ENCODE measurements around the gene ZNF432. TPM values are rescaled to one million over a fixed set of nuclear protein-coding genes. Genes with fewer than 3 reads are reported as not detected.

Gene ZNF432
- total RNA-seq, 1 experiment from 2014 or later, result 8.2 TPM

Other genes with a start within 250 kb of the ZNF432 start
- gene ZNF577, start 160.9 kb downstream of the ZNF432 start, total RNA-seq (2021; ENCODE audit: unreplicated experiment), result 3.6 TPM
- 4.3 TPM for gene ZNF649, start 143.8 kb downstream of the ZNF432 start, total RNA-seq (2021; ENCODE audit: unreplicated experiment)
- gene ZNF613, start 121.4 kb downstream of the ZNF432 start, total RNA-seq (2021; ENCODE audit: unreplicated experiment), result 3.1 TPM
- gene ZNF350, start 62.0 kb downstream of the ZNF432 start, total RNA-seq (2021; ENCODE audit: unreplicated experiment), result 5.1 TPM
- 3.6 TPM for gene ZNF615, start 40.6 kb downstream of the ZNF432 start, total RNA-seq (2021; ENCODE audit: unreplicated experiment)
- 4.1 TPM for gene ZNF614, start 20.5 kb downstream of the ZNF432 start, total RNA-seq (2021; ENCODE audit: unreplicated experiment)
- gene ZNF841, start 46.9 kb upstream of the ZNF432 start, total RNA-seq (2021; ENCODE audit: unreplicated experiment), result 10.8 TPM
- 5.3 TPM for gene ZNF616, start 91.1 kb upstream of the ZNF432 start, total RNA-seq (2021; ENCODE audit: unreplicated experiment)
- 6.3 TPM for gene ZNF836, start 122.8 kb upstream of the ZNF432 start, total RNA-seq (2021; ENCODE audit: unreplicated experiment)
- gene PPP2R1A, start 141.2 kb upstream of the ZNF432 start, total RNA-seq (2021; ENCODE audit: unreplicated experiment), result 146 TPM
- 13.9 TPM for gene ZNF766, start 220.7 kb upstream of the ZNF432 start, total RNA-seq (2021; ENCODE audit: unreplicated experiment)
- gene ZNF480, start 248.3 kb upstream of the ZNF432 start, total RNA-seq (2021; ENCODE audit: unreplicated experiment), result 11.5 TPM

All from Panc1 (cell line).